HG03159 (cell line): ENCODE results near the gene PXYLP1.

Source experiments
- ATAC-seq: cut with Tn5 transposase; IDR thresholded peaks from one replicate; pipeline ENCODE4 v1.9.1; 2021; ENCODE audit warnings: mild to moderate bottlenecking, moderate library complexity; ENCODE audit not compliant: unreplicated experiment

PXYLP1 gene

GRCh38 chr3:141246958-141247301 is 15.3 kb downstream of the PXYLP1 start:
- no peak for ATAC-seq

- no peak for ATAC-seq
These were observed 16.4 kb downstream of the PXYLP1 start for GRCh38 chr3:141248064-141248463.

DNA sequence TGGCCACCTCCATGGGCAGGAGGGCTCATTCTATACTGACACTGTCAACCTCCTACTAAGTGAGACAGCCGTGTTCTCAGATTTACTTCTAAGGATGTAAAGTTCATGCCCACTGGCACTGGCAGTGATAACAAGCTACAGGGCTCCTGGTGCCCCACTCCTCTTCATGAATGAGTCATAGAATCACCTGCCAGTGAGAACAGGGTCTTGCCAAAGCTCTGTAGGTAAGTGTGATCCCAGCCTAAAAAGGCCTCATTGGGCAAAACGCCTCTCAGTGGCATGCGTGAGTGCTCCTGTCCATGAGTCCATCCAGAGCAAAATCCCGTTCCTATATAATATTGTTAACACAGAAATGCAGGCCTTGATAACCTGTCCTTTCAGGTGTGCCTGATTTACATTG is 17.4 kb downstream of the PXYLP1 start:
- no peak for ATAC-seq

DNA sequence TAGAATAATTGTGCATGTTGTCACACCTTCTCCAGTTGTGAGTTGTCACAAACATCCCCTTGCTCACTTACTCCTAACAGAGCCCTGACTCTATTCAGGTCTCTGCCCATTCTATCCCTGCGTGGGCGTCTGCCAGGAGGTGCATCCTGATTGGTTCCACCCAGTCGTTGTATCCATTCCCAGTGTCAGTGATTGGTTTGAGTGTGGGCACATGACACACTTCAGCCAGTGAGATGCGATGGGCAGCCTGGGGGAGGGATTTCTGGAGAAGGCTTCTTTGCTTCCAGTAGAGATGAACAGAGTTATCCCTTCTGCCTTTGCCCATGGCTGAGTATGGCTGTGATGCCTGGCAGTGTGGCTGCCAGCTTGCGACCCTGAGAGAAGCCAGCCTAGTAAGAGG is 18.7 kb downstream of the PXYLP1 start:
- no peak for ATAC-seq

- no peak for ATAC-seq
These were observed 19.2 kb downstream of the PXYLP1 start for GRCh38 chr3:141250828-141251227.

DNA sequence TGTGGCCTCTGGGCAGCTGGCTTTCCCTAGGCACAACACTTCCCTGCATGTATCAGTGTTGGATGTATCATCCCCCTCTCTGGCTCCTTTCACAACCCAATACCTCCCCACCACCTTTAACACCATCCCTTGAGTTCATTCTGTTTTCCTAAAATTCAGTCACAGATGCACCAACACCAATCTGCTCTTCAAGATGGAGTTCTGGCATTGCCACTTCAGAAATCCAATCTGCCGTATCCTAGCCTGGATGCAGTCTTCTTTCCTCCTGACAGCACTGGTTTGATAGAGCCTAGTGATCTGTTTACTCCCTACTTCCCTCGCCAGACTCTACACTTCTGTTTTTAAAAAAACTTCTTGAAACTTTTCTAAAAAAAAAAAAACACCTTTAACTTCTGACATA is 21.7 kb downstream of the PXYLP1 start:
- ATAC-seq: no peak

GRCh38 chr3:141253811-141254210 is 22.2 kb downstream of the PXYLP1 start:
- no peak for ATAC-seq

- no peak for ATAC-seq
These were observed 23.7 kb downstream of the PXYLP1 start for GRCh38 chr3:141255137-141255845.

- ATAC-seq: no peak
These were observed 24.2 kb downstream of the PXYLP1 start for GRCh38 chr3:141255846-141256261.

GRCh38 chr3:141256820-141257219 is 25.2 kb downstream of the PXYLP1 start:
- no peak for ATAC-seq

- no peak for ATAC-seq
These were observed 26.3 kb downstream of the PXYLP1 start for GRCh38 chr3:141257961-141258360.

GRCh38 chr3:141258973-141259372 is 27.3 kb downstream of the PXYLP1 start:
- ATAC-seq: no peak

- ATAC-seq: no peak
These were observed 28.4 kb downstream of the PXYLP1 start for GRCh38 chr3:141259821-141260629.

GRCh38 chr3:141260630-141260927 is 29.0 kb downstream of the PXYLP1 start:
- ATAC-seq: no peak

DNA sequence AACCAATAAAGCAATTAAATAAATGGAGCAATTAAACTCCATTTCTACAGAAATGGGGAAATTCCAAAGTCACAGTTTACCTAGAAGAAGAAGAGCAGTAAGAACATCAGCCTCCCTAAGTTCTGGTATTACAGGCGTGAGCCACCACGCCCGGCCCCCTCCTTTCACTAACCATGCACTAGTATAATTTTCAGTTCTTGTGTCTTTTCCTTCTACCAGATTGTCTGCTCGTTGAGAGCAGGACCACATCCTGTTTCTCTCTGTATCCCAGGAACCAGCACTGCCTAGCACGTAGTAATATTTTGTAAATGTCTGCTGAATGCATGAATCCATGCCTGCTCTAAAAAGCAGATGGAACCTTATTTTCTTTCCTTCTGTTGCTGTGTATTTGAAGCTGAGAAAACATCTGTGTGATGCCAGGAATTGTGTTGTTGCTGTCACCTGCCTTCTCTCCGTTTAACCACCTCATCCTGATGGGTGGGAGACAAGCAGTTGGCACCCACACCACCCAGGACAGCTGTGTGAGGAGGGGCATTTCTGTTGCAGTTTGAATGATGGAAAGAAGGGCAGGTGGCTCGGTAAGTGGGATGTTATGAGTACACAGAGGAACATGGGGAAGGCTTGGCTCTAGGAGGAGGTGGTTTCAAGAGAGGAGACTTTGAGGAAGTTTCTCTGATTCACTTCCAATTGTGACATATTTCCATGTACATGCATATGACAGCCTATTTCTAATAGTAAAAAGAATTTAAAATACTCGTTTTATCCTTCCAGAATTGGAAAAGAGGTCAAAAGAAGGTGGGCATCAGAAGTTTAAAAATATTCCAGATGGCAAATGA is 30.1 kb downstream of the PXYLP1 start:
- ATAC-seq: no peak

DNA sequence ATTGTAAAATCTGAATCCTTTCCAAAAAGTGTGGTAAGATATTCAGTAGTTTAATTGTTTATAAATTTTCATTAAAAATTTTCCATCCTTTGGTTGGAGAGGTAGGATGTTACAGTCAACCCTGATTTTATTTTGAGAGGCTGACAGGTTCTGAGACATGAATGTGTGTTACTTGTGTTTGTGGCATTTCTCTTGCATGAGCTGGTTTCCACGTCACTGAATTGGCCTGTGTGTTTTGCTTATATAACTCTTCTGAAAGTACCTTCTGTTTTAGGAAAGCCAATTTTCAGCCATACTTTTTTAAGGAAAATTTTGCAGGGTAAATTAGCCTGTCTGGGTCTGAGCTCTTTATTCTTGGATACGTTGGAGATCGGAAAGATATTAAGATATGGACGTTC is 30.7 kb downstream of the PXYLP1 start:
- no peak for ATAC-seq

GRCh38 chr3:141266186-141266585 is 34.6 kb downstream of the PXYLP1 start:
- no peak for ATAC-seq

DNA sequence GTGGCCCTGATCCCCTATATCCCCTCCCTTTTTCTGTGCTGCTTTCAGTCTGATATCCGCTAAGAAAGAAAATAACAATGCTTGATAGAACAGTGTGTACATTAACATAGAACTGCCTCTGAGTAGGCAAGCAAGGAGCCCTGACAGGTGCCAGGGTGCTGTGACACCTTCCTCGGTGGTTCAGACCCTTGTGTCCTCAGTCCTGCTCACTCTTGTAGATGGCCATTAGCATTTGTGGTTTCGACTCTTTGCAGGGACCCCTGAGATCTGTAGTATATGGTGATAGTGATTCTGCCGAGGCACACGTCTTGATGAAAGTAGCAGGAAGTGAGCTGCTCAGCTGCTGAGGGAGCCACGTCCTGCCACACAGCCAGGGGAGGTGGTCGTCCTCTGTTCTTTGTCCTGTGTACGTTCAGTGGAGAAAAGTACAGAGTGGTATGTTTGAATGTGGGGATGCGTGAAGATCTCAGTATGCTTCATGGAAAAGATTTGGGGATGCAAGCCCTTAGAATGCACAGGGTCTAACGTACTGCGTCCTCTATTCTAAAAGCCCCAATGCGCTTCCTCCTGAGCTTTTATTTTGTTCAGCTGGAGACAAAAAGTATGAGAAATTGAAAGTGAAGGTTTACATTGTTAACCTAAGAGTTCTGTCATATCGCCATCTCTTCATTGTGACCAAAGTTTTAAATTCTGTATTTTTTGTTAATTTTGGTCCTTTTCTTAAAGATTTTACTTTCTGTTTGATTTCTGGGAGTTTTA is 35.4 kb downstream of the PXYLP1 start:
- peak; percentile 76 for ATAC-seq

DNA sequence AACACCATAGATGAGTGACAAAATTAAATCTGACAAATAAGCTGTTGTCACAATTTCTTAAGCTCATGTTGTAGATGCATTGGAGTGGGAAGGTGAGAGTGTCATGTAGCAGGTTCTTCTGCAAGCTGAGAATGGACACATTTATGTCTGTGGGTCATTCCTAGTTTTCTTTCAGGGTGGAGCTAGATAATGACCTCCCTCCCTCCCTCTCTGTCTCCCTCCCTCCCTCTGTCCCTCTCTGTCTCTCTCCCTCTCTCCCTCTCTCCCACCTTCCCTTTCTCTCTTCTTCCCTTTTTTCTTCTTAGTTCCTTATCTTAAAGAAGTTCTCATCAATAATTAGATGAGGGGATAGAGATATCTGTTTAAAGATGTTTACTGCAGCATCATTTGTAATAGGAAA is 36.0 kb downstream of the PXYLP1 start:
- ATAC-seq: no peak

DNA sequence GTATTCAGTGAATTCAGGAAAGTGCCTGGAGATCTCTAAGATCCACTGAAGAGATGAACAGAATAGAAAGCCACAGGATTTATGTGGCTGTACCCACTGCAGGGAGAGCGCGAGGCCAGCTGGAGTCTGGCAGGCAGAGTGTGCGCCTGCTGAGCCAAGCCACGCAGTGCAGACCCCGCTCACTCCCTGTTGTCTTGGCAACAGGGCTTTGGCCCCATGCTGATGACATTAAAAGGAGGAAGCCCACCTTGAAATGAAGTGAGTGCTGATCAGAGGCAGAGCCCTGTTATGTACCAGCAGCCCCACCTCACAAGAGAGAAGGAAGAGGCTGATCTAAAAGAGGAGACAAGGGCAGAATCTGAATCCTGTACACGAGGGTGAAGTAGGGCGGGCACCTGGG is 36.7 kb downstream of the PXYLP1 start:
- no peak for ATAC-seq

GRCh38 chr3:141268791-141269190 is 37.2 kb downstream of the PXYLP1 start:
- ATAC-seq: no peak
